CD4-positive, alpha-beta T cell treated with Interleukin-6 for 4 hours (primary cell): ENCODE results near the gene L1TD1.
"Not testable (repeated sequence)": the region's sequence is repeated elsewhere in the genome, so short reads cannot be mapped to it uniquely, and the experiment has no call there.

Experiments used
- DNase-seq: peaks from one replicate; pipeline ENCODE4 v3.0.0-alpha.2; 2020; ENCODE audit warnings: mixed read lengths

Gene L1TD1

DNA sequence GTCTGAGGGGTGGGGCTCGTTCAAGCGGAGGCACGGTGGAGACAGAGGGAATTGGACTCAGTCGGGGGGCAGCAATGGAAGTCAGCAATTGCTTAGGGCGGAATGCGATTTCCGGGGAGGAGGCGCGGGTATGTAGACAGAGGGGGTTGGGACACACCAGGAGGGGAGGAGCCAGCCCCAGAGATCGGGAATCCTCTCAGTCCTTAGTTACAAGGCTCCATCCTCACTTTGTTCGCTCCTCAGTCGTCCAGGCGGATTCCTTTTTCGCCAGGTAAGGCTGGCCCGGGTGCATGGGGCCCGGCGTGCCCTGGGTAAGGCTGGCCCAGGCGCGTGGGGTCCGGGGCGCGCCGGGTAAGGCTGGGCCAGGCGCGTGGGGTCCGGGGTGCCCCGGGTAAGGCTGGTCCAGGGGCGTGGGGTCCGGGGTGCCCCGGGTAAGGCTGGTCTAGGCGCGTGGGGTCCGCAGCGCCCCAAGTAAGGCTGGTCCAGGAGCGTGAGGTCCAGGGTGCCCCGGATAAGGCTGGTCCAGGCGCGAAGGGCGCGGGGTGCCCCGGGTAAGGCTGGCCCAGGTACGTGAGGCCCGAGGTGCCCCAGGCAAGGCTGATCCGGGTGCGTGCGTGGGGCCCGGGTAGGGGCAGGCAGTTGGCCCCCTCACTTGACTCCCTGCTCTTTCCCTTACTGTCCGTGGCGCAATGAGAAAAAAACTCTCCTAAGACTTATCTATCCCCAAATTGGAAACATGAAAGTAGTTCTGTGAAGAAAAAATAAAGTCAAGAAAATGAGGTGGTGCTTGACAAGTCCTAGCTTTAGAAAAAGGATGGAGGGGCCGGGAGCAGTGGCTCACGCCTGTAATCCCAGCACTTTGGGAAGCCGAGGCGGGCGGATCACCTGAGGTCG, at the start of gene L1TD1:
Gene L1TD1 (plus strand): TSS at position 199 of the 894 bp plus-strand sequence. CDS start 11,780 bp downstream, outside the sequence.
- DNase-seq, result no peak

DNA sequence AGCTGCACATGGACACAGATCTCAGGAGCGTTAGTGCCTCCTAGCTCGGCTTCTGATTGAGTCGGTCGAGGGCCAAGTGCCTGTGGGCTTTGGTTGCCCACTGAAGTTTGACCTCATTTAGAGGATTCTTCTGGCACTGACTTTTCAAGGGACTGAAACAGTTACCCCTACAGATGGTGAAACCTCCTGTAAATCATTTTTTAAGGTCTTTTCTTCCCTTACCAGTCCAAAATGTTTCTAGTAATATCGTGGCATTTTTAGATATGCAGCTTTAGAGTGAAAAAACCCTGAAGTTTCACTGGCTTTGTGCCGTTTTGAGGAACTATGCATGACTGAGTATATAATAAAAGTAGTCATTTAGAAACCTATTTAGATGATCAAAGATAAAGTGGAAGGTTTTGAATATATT, 34.7 kb upstream of the L1TD1 start:
- DNase-seq, result no peak

- DNase-seq, result no peak
Observed at GRCh38 chr1:62161711-62162110, 32.9 kb upstream of the L1TD1 start.

- DNase-seq, result not testable (repeated sequence)
Observed at GRCh38 chr1:62170380-62170779, 24.3 kb upstream of the L1TD1 start.

DNA sequence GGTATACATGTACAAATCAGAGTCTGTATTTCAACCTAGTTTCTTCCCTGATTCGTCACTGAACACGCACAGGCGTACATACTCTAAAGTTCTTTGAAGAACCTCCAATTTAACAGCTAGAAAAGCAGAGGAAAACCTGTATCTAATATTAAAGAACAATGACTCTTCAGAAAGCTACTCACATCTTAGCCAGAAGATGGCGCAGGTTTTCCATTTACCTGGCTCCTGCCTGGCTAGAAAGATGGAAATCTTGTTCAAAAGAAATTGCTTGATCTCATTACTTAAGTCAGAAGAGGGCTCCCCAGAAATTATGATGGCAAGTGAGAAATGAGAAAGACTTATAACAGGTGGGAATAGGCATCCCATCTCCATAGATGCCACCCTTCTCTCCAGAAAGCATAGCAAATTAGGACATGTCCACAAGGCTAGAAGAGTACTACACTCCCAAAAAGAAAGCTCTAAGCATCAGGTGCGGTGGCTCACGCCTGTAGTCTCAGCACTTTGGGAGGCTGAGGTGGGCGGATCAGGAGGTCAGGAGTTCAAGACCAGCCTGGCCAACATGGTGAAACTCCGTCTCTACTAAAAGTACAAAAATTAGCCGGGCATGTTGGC, 19.0 kb upstream of the L1TD1 start:
- DNase-seq, result peak; percentile 45

- no peak for DNase-seq
Observed at GRCh38 chr1:62176597-62177312, 17.9 kb upstream of the L1TD1 start.

- no peak for DNase-seq
Observed at GRCh38 chr1:62177621-62178020, 17.0 kb upstream of the L1TD1 start.

GRCh38 chr1:62178372-62178771, 16.3 kb upstream of the L1TD1 start:
- DNase-seq, result no peak

DNA sequence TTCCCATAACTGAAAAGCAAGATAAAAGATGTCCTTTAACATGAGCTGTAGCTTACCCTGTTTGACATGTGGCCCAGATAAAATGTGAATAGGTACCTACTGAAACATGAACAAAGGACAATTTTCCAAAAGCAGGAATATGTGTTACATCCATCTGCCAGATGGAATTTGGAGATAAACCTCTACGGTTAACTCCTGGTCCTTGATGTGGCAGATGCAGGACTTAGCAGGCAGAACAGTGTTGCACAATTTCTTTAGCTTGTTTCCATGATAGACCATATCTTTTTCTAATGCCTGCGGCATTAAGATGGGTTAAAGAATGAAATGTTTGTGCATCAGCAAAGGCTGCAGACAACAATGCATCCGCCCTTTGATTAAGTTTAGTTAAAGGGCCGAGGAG, 14.6 kb upstream of the L1TD1 start:
- not testable (repeated sequence) for DNase-seq

DNA sequence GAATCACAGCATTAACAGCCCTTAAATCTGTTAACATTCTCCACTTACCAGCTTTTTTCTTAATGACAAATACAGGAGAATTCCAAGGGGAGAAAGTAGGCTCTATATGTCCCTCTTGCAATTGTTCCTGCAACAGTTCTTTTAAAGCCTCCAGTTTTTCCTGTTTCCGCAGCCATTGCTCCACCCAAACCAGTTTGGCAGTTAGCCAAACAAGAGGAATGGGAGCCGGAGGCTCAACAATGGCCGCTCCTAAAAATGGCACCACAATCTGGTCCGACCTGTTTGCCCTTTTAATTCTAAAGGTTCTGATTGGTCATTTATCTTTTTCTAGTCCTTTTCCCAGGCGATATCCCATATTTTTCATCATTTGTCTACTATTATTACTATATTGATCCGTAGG, 14.0 kb upstream of the L1TD1 start:
- no peak for DNase-seq

DNA sequence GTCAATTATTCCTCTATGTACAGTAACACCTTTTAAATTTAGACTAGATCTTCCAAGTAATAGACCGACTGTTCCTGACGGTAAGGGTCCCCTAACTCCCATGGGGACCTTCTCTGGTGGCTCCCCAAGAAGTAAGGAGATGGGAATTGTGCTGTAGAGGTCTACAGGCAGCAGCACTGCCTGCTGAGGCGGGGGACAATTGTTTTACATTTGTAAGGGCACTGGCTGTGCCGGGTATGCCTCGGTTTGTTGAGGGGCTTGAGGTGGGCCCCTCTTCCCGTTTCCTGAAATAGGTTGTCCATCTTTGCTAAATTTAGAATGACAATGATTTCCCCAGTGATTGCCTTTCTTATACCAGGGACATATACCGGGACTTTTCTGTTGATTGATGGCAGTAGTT, 13.1 kb upstream of the L1TD1 start:
- DNase-seq, result no peak

DNA sequence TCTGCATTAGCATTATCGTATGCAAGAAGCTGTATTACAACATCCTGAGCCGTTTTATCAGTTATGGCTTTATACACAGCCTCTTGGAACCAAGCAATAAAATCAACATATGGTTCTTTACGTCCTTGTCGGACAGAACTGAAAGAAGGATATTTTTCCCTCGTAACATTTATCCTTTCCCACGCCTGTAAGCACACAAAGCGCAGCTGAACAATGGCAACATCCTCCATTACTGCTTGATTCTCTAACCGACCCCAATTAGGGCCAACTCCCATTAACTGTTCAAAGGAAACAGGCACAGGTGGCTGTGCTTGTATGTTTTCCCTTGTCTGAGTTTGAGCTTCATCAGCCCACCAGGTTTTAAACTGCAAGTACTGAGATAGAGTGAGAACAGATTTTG, 12.5 kb upstream of the L1TD1 start:
- not testable (repeated sequence) for DNase-seq

DNA sequence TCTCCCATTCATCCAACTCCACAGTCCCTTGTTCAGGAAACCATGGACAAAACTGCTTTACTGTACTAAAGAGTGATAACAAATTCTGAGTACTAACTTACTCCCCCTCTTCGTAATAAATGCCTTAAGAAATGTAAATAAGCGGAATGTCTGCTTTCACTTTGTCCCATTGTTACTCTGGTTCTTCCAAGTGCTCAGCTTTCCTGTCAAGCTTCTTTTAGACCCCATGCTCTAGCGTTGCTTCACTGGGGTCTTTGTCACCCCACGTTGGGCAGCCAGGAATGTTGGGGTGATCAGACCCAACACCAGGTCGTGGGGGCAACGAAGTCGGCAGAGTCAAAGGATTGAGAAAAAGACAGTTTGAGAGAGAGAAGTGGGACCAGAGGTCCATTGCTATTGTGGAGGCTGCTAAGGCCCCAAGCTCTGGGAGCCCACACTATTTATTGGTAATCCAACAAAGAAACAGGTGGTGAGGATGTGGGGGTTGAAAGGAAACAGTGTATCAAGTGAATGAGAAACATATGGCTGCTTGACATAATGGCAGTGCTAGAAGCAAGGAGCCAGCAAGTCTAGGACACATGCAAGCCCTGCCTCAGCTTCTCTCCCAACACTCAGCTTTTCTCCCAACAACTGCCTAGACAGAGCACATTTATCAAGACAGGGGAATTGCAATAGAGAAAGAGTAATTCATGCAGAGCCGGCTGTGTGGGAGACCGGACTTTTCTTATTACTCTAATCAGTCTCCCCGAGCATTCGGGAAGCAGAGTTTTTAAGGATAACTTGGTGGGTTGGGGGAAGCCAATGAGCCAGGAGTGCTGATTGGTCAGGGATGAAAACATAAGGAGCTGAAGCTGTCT, 11.3 kb upstream of the L1TD1 start:
- not testable (repeated sequence) for DNase-seq

DNA sequence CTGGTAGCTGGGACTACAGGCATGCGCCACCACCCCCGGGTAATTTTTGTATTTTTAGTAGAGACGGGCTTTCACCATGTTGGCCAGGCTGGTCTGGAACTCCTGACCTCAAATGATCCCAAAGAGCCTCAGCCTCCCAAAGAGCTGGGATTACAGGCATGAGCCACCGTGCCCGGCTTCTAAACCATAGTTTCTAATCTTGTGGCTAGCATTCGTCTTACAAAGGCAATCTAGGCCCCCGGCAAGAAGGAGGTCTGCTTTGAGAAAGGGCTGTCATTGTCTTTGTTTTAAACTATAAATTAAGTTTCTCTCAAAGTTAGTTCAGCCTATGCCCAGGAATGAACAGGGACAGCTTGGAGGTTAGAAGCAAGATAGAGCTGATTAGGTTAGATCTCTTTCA, 10.3 kb upstream of the L1TD1 start:
- DNase-seq, result no peak

DNA sequence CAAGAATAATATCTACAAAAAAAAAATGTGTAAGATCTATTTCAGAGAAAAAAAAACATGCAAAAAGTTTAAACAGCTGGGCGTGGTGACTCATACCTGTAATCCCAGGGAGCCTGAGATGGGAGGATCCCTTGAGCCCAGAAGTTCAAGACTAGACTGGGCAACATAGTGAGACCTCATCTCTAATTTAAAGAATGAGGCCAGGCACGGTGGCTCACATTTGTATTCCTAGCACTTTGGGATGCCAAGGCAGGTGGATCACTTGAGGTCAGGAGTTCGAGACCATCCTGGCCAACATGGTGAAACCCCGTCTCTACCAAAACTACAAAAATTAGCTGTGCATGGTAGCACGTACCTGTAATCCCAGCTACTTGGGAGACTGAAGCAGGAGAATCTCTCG, 9.4 kb upstream of the L1TD1 start:
- DNase-seq, result not testable (repeated sequence)

- DNase-seq, result no peak
Observed at GRCh38 chr1:62185677-62186076, 9.0 kb upstream of the L1TD1 start.

DNA sequence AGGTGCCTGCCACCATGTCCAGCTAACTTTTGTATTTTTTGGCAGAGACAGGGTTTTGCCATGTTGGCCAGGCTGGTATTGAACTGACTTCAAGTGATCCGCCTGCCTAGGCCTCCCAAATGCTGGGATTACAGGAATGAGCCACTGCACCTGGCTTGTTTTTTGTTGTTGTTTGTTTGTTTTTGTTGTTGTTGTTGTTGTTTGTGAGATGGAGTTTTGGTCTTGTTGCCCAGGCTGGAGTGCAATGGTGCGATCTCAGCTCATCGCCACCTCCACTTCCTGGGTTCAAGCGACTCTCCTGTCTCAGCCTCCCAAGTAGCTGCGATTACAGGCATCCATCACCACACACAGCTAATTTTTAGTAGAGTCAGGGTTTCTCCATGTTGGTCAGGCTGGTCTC, 7.1 kb upstream of the L1TD1 start:
- DNase-seq, result no peak

DNA sequence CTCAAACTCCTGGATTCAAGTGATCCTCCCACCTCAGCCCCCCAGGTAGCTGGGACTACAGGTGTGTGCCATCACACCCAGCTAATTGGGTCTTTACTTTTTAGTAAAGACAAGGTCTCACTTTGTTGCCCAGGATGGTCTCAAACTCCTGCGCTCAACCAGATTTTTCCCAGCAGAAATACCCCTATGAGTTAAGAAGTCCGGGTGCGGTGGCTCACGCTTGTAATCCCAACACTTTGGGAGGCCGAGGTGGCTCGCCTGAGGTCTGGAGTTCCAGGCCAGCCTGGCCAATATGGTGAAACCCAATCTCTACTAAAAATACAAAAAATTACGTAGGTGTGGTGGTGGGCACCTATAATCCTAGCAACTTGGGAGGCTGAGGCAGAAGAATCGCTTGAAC, 6.5 kb upstream of the L1TD1 start:
- no peak for DNase-seq

- no peak for DNase-seq
Observed at GRCh38 chr1:62196086-62196690, 1.5 kb downstream of the L1TD1 start.

GRCh38 chr1:62198069-62198780, 3.6 kb downstream of the L1TD1 start:
- no peak for DNase-seq

DNA sequence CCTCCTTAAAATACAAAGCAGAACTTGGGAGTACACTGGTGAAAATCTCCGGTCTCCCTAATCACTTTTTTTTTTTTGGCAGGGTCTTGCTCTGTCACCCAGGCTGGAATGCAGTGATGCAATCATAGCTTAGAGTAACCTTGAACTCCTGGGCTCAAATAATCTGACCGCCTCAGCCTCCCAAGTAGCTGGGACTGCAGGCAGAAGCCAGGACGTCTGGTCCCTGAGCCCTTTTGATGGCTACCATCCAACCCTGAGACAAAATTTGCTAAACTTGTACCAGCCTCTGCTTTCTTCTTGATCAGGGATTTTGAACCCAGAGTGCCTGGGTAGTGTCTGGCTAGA, 4.1 kb downstream of the L1TD1 start:
- no peak for DNase-seq

DNA sequence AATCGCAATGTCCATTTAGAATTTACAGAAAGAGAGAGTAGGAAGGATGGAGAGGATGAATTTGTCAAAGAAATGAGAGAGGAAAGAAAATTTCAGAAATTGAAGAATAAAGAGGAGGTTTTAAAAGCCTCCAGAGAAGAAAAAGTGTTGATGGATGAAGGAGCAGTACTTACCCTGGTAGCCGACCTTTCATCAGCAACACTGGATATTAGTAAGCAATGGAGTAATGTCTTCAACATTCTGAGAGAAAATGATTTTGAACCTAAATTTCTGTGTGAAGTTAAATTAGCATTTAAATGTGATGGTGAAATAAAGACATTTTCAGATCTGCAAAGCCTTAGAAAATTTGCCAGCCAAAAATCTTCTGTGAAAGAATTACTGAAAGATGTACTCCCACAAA, 12.5 kb downstream of the L1TD1 start:
- DNase-seq, result no peak
